HEK293 (cell line): ENCODE measurements around the gene JAML.

Source experiments
- CTCF ChIP-seq: fragments of 450-650 bp; formaldehyde crosslinking; IDR thresholded peaks from 2 replicates; pipeline ENCODE4 v1.5.1; 2016; ENCODE audit warnings: missing biosample characterization, missing genetic modification characterization
- KLF16 ChIP-seq: fragments of 450-650 bp; formaldehyde crosslinking; IDR thresholded peaks from 2 replicates; pipeline ENCODE4 v1.5.1; 2017; ENCODE audit warnings: missing biosample characterization, missing genetic modification characterization
- PRDM4 ChIP-seq: fragments of 450-650 bp; formaldehyde crosslinking; IDR thresholded peaks from 2 replicates; pipeline ENCODE4 v1.5.1; 2017; ENCODE audit warnings: missing biosample characterization, missing genetic modification characterization
- YY1 ChIP-seq: fragments of 450-650 bp; formaldehyde crosslinking; IDR thresholded peaks from 2 replicates; pipeline ENCODE4 v1.5.1; 2018; ENCODE audit warnings: missing biosample characterization, missing genetic modification characterization
- ZBTB7A ChIP-seq: fragments of 450-650 bp; formaldehyde crosslinking; IDR thresholded peaks from 2 replicates; pipeline ENCODE4 v1.5.1; 2016; ENCODE audit warnings: low read depth, missing biosample characterization, missing genetic modification characterization
- ZNF114 ChIP-seq: fragments of 450-650 bp; formaldehyde crosslinking; IDR thresholded peaks from 2 replicates; pipeline ENCODE4 v1.5.0; 2017; ENCODE audit warnings: missing biosample characterization, missing genetic modification characterization
- ZNF121 ChIP-seq: fragments of 450-650 bp; formaldehyde crosslinking; IDR thresholded peaks from 2 replicates; pipeline ENCODE4 v1.5.1; 2016; ENCODE audit warnings: missing biosample characterization, missing genetic modification characterization
- ZNF239 ChIP-seq: fragments of 450-650 bp; formaldehyde crosslinking; IDR thresholded peaks from 2 replicates; pipeline ENCODE4 v1.5.1; 2016; ENCODE audit warnings: missing biosample characterization, missing genetic modification characterization
- ZNF513 ChIP-seq: fragments of 450-650 bp; IDR thresholded peaks from 2 replicates; pipeline ENCODE4 v1.5.1; 2018; ENCODE audit warnings: missing biosample characterization, missing genetic modification characterization
- ZNF660 ChIP-seq: fragments of 450-650 bp; IDR thresholded peaks from 2 replicates; pipeline ENCODE4 v1.5.1; 2018; ENCODE audit warnings: missing biosample characterization, mild to moderate bottlenecking, missing genetic modification characterization
- ZNF670 ChIP-seq: fragments of 450-650 bp; formaldehyde crosslinking; IDR thresholded peaks from 2 replicates; pipeline ENCODE4 v1.5.1; 2016; ENCODE audit warnings: missing biosample characterization, missing genetic modification characterization, low read depth
- TF ChIP-seq, protein P1 (sequence below): fragments of 450-650 bp; formaldehyde crosslinking; IDR thresholded peaks from 2 replicates; pipeline ENCODE4 v1.5.1; 2016; ENCODE audit warnings: missing biosample characterization, missing genetic modification characterization
- TF ChIP-seq, protein P2 (sequence below): fragments of 450-650 bp; formaldehyde crosslinking; IDR thresholded peaks from 2 replicates; pipeline ENCODE4 v1.5.1; 2016; ENCODE audit warnings: missing biosample characterization, missing genetic modification characterization

GRCh38 chr11:118154641-118155040 is 70.2 kb downstream of the JAML start:
- TF ChIP-seq CTCF (tag by site-specific recombination) (no peak), ZNF239 (no peak), ZNF660 (tag by site-specific recombination) (no peak), ZBTB7A (no peak), ZNF114 (tag by site-specific recombination) (no peak), KLF16 (tag by site-specific recombination) (no peak), ZNF670 (tag by site-specific recombination) (no peak), YY1 (tag by site-specific recombination) (no peak), ZNF513 (tag by site-specific recombination) (no peak), PRDM4 (tag by site-specific recombination) (no peak), ZNF121 (tag by site-specific recombination) (no peak)
- TF ChIP-seq, protein P1, sequence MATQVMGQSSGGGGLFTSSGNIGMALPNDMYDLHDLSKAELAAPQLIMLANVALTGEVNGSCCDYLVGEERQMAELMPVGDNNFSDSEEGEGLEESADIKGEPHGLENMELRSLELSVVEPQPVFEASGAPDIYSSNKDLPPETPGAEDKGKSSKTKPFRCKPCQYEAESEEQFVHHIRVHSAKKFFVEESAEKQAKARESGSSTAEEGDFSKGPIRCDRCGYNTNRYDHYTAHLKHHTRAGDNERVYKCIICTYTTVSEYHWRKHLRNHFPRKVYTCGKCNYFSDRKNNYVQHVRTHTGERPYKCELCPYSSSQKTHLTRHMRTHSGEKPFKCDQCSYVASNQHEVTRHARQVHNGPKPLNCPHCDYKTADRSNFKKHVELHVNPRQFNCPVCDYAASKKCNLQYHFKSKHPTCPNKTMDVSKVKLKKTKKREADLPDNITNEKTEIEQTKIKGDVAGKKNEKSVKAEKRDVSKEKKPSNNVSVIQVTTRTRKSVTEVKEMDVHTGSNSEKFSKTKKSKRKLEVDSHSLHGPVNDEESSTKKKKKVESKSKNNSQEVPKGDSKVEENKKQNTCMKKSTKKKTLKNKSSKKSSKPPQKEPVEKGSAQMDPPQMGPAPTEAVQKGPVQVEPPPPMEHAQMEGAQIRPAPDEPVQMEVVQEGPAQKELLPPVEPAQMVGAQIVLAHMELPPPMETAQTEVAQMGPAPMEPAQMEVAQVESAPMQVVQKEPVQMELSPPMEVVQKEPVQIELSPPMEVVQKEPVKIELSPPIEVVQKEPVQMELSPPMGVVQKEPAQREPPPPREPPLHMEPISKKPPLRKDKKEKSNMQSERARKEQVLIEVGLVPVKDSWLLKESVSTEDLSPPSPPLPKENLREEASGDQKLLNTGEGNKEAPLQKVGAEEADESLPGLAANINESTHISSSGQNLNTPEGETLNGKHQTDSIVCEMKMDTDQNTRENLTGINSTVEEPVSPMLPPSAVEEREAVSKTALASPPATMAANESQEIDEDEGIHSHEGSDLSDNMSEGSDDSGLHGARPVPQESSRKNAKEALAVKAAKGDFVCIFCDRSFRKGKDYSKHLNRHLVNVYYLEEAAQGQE = no peak
- TF ChIP-seq, protein P2, sequence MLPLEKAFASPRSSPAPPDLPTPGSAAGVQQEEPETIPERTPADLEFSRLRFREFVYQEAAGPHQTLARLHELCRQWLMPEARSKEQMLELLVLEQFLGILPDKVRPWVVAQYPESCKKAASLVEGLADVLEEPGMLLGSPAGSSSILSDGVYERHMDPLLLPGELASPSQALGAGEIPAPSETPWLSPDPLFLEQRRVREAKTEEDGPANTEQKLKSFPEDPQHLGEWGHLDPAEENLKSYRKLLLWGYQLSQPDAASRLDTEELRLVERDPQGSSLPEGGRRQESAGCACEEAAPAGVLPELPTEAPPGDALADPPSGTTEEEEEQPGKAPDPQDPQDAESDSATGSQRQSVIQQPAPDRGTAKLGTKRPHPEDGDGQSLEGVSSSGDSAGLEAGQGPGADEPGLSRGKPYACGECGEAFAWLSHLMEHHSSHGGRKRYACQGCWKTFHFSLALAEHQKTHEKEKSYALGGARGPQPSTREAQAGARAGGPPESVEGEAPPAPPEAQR (tag by site-specific recombination) = no peak
